ENCODE data around the gene RBM39. TPM values are rescaled to one million over a fixed set of nuclear protein-coding genes. Genes with fewer than 3 reads are reported as not detected.

Gene RBM39
- total and polyA plus RNA-seq, 9 of the 15 experiments (the other 6 are each of a cell fraction or from before 2014, with no cell fraction given) = 143 to 319 (median 228) TPM

DNA sequence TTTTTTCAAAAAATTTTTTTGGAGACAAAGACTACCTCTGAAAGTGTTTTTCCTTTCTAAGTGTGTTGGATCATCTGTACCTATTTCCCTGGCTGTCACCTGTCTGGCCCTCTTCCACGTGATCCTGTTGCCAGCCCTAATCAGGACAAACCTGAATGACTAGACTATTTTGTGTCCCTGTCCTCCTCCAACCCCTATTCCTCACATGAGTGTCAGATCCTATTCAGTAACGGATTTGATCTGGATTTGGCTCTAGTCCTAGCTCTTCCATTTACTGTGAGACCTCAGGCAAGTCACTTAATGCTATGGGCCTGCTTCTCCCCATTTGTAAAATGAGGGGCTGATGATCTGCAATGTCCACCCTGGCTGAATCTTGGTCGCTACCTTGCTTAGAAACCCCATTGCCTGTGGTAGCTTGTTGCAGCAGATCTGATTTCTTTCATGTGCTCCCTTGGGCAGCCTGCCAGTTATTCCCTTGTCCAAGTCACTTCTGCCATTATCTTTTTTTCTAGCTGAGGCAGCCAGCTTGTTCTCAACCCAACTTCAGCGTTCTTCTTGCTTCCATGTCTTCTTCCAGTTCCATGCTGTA lies 34.5 kb upstream of the RBM39 start (continued):
- TF ChIP-seq, protein P1, sequence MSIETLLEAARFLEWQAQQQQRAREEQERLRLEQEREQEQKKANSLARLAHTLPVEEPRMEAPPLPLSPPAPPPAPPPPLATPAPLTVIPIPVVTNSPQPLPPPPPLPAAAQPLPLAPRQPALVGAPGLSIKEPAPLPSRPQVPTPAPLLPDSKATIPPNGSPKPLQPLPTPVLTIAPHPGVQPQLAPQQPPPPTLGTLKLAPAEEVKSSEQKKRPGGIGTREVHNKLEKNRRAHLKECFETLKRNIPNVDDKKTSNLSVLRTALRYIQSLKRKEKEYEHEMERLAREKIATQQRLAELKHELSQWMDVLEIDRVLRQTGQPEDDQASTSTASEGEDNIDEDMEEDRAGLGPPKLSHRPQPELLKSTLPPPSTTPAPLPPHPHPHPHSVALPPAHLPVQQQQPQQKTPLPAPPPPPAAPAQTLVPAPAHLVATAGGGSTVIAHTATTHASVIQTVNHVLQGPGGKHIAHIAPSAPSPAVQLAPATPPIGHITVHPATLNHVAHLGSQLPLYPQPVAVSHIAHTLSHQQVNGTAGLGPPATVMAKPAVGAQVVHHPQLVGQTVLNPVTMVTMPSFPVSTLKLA (conservative IDR thresholded peaks at IDR 0.05) = peak in 1 of 2 experiments; percentile 64; a peak in 2 of 4 replicates
- TF ChIP-seq, protein P2, sequence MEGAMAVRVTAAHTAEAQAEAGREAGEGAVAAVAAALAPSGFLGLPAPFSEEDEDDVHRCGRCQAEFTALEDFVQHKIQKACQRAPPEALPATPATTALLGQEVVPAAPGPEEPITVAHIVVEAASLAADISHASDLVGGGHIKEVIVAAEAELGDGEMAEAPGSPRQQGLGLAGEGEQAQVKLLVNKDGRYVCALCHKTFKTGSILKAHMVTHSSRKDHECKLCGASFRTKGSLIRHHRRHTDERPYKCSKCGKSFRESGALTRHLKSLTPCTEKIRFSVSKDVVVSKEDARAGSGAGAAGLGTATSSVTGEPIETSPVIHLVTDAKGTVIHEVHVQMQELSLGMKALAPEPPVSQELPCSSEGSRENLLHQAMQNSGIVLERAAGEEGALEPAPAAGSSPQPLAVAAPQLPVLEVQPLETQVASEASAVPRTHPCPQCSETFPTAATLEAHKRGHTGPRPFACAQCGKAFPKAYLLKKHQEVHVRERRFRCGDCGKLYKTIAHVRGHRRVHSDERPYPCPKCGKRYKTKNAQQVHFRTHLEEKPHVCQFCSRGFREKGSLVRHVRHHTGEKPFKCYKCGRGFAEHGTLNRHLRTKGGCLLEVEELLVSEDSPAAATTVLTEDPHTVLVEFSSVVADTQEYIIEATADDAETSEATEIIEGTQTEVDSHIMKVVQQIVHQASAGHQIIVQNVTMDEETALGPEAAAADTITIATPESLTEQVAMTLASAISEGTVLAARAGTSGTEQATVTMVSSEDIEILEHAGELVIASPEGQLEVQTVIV (CRISPR knock-in tag; IDR thresholded peaks at IDR 0.05; ENCODE audit: borderline replicate concordance) = no peak
- TF ChIP-seq MAFG (tag; conservative IDR thresholded peaks at IDR 0.05) = peak; percentile 67
- peak; percentile 64 for TF ChIP-seq DPF2 (IDR thresholded peaks at IDR 0.05)
- TF ChIP-seq, protein P3, sequence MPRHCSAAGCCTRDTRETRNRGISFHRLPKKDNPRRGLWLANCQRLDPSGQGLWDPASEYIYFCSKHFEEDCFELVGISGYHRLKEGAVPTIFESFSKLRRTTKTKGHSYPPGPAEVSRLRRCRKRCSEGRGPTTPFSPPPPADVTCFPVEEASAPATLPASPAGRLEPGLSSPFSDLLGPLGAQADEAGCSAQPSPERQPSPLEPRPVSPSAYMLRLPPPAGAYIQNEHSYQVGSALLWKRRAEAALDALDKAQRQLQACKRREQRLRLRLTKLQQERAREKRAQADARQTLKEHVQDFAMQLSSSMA (CRISPR knock-in tag; IDR thresholded peaks at IDR 0.05) = no peak
- no peak for TF ChIP-seq IRF2 (CRISPR knock-in tag; IDR thresholded peaks at IDR 0.05)
- TF ChIP-seq, protein P4, sequence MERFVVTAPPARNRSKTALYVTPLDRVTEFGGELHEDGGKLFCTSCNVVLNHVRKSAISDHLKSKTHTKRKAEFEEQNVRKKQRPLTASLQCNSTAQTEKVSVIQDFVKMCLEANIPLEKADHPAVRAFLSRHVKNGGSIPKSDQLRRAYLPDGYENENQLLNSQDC (CRISPR knock-in tag; IDR thresholded peaks at IDR 0.05) = no peak
- no peak for TF ChIP-seq ZNF584 (CRISPR knock-in tag; IDR thresholded peaks at IDR 0.05; ENCODE audit: low read depth)
- peak; percentile 37 for TF ChIP-seq ZEB2 (IDR thresholded peaks at IDR 0.05)
- 0 out of 4 replicates have a peak, but pooled peaks have one; percentile 14 to 16 for TF ChIP-seq NRF1 (conservative IDR thresholded peaks at IDR 0.05 in 1 of 2, IDR thresholded peaks at IDR 0.05 in 1 of 2)
- peak; percentile 65; the same call in 1 of the 2 replicates for TF ChIP-seq ZNF316 (IDR thresholded peaks at IDR 0.05)
- no peak for TF ChIP-seq PCBP1 (IDR thresholded peaks at IDR 0.05; ENCODE audit: low read depth, low read length, poor library complexity, severe bottlenecking)
- TF ChIP-seq ARID1B (IDR thresholded peaks at IDR 0.05) = peak; percentile 41; the same call in 1 of the 2 replicates
- TF ChIP-seq ZNF695 (CRISPR knock-in tag; IDR thresholded peaks at IDR 0.05) = no peak
- TF ChIP-seq ZNF766 (CRISPR knock-in tag; conservative IDR thresholded peaks at IDR 0.05) = 0 out of 2 replicates have a peak, but pooled peaks have one; percentile 13
- no peak for TF ChIP-seq ZNF347 (CRISPR knock-in tag; IDR thresholded peaks at IDR 0.05; ENCODE audit: low read depth)
- TF ChIP-seq CBX2 (IDR thresholded peaks at IDR 0.05; ENCODE audit: insufficient read depth, low read length, poor library complexity, severe bottlenecking) = no peak
